GM18498 (cell line): ENCODE results near the gene GTF2IRD1.
"Not testable (repeated sequence)": the region's sequence is repeated elsewhere in the genome, so short reads cannot be mapped to it uniquely, and the experiment has no call there.

ENCODE experiments used
- ATAC-seq: cut with Tn5 transposase; IDR thresholded peaks from one replicate; pipeline ENCODE4 v1.9.1; 2021; ENCODE audit warnings: mild to moderate bottlenecking, moderate library complexity; ENCODE audit not compliant: unreplicated experiment

GTF2IRD1 gene

DNA sequence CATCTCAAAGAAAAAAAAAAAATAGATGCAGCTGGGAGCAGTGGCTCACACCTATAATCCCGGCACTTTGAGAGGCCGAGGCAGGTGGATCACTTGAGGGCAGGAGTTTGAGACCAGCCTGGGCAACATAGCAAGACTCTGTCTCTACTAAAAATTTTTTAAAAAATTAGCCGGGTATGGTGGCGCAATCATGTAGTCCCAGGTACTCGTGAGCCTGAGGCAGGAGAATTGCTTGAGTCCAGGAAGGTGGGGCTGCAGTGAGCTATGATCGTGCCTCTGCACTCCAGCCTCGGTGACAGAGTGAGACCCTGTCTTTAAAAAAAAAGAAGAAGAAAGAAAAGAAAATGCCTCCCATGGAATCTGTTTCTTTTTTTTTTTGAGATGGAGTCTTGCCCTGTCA is 31.9 kb downstream of the GTF2IRD1 start:
- no peak for ATAC-seq

DNA sequence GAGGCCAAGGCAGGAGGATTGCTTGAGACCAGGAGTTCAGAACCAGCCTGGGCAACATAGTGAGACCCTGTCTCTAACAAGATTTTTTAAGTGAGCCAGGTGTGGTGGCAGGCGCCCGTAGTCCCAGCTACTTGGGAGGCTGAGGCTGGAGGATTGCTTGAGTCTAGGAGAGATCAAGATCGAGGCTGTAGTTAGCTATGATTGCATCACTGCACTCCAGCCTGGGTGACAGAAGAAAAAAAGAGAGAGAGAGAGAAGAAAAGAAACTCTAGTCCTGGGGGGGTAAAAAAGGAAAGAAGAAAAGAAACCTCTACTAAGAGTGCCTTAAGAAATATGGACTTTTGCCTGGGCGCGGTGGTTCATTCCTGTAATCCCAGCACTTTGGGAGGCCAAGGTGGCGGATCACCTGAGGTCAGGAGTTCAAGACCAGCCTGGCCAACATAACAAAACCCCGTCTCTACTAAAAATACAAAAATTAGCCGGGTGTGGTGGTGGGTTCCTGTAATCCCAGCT is 34.9 kb downstream of the GTF2IRD1 start:
- ATAC-seq, result not testable (repeated sequence)

DNA sequence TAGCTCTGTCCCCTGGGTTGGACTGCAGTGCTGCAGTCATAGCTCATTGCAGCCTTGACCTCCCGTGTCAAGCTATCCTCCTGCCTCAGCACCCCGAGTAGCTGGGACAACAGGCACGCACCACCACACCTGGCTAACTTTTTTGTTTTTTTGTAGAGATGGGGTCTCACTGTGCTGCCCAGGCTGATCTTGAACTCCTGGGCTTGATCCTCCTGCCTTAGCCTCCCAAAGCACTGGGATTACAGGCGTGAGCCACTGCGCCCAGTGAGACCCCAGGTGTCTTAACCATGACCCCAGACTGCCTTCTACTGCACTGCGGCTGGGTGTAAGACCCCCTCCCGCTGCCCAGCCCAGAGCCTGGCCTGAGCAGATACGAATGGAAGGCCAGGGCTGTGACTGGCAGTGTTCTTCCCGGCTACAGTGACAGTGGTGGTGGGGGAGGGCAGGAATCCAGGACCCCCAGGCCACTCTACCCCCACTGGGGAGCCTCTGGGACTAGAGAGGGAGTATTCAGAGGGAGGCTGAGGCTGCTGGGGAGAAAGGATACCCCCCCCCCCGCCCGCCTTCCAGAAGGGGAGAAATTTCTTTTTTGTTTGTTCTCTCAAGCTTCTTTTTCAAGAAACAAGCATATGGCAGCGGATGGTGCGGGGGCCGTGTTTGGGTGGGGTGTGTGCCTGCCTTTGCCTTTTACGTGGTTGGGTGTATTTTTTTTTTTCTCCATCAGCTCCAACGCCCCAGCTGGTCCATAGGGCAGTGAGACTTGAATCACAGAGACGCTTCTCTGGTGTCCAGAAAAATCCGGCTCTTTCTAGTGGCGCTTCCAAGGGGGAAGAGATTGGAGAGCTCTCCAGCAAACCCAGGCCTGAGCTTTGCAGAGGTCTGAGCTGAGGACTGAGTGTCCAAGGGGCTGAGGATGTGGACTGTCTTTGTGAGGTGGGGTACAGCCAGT is 36.6 kb downstream of the GTF2IRD1 start:
- no peak for ATAC-seq

DNA sequence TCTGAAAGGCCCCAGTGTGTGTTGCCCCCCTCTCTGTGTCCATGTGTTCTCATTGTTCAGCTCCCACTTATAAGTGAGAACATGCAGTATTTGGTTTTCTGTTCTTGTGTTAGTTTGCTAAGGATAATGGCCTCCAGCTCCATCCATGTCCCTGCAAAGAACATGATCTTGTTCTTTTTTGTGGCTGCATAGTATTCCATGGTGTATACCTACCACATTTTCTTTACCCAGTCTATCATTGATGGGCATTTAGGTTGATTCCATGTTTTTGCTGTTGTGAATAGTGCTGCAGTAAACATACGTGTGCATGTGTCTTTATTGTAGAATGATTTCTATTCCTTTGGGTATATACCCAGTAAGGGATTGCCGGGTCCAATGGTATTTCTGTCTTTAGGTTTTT is 37.8 kb downstream of the GTF2IRD1 start:
- not testable (repeated sequence) for ATAC-seq

DNA sequence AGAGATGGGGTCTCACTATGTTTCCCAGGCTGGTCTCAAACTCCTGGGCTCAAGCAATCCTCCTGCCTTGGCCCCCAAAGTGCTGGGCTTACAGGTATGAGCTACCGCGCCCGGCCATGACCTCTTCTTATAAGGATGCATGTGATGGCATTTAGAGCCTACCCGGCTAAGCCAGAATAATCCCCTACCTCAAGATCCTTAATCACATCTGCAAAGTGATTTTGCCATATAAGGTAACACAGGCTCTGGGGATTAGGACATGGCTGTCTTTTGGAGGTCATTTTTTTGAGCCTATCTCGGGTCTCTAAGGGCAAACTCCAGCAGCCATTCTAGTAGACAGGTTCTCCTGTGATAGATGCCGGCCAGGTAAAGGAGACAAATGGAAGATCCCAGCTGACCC is 39.6 kb downstream of the GTF2IRD1 start:
- no peak for ATAC-seq

DNA sequence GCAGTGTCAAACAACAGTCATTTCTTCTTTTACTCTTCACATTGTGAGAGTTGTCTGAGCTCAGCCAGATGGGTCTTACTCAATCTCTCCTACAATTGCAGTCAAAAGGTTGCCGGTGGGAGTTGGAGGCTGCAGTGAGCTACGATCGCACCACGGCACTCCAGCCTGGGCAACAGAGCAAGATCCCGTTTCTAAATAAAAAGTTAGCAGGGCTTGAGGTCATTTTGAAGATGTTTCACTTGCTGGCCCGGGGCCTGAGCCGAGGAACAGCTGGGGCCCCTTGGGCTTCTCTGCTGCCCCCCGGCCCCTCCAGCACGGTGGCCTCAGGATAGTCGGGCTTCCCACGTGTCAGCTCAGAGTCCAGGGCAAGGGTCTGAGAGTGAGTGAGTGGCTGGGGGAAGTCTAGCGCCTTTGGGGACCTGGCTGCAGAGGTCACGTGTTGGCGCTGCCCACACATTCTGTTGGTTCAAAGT is 40.4 kb downstream of the GTF2IRD1 start:
- ATAC-seq, result no peak

DNA sequence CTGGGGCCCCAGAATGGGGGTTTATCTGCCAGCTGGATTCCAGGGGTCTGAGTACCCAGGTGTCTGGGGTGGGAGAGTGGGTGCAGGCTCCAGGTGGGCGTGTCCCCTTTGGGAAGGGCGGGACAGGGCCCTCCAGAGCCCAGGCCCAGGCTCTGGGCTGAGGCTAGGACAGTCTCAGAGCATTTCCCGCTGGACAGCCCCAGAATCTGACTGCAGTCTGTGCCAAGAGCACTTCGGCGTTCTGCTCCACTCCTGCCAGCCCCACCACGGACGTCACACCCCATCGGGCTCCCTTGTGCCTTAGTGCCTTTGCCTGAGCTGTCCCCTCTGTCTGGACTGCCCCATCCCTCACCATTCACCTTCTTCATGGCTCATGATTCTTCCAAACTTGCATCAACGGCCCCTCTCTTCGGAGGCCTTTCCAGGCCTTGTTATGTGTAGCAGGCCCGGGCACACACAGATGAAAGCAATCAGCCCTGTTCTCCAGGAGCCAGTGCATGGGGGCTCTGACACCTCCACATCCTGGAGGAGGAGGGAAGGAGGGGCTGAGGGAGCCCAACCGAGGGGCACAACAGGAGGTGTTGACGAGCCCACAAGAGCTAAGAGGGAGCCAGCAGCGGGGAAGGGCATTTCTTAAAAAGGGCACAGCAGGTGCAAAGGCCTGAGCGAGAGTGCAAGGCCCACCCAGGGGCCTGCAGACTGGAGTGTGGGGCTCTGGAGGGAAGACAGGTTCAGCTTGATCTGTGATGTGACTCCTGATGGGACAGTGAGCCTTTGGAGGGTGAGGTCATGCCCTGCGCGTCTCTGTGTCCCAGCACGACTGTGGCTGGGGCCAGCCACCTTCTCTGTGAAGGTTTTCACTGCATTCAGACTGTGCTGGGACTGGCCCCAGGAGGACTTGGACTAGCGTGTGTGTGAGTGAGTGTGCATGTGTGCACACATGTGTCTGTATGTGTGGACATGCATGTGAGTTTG is 41.7 kb downstream of the GTF2IRD1 start:
- ATAC-seq, result no peak

DNA sequence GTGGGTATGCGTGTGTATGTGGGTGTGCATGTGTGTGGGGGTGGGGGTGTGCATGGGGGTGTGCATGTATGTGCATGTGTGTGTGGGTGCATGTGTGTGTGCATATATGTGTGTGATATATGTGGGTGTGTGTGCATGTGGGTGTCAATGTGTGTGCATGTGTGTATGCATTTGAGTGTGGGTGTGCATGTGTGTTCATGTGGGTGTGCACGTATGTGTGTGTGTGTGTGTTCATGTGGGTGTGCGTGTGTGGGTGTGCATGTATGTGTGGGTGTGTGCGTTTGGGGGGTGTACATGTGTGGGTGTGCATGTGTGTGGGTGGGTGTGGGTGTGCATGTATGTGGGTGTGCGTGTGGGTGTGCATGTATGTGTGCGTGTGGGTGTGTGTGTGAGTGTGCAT is 42.6 kb downstream of the GTF2IRD1 start:
- ATAC-seq, result no peak

DNA sequence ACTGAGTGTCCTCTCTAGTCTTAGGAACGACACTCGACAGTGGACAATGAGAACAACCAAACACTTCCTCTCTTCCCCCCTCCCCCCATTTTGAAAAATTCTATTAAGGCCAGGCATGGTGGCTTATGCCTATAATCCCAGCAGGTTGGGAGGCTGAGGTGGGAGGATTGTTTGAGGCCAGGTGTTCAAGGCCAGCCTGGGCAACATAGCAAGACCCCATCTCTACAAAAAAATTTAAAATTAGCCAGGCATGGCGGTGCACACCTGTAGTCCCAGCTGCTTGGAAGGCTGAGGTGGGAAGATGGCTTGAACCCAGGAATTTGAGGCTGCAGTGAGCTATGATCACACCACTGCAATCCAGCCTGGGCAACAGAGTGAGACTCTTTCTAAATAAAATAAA is 43.1 kb downstream of the GTF2IRD1 start:
- ATAC-seq, result not testable (repeated sequence)

DNA sequence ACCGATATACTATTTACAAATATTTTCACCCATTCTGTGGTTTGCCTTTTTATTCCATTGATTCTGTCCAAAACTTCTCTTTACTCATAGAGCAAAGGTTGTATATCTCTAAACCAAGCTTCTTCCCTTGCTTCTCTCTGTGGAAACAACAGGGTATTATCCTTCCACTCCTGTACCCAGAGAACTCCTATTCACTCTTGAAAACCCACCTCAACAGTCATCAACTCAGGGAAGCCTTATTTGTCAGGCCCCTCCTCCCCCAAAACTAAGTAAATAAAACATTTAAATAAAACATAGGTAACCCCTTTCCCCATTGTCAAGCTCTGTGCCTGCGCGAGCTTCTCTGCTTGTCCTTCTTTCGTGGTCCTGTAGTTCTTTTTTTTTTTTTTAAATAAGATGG is 44.6 kb downstream of the GTF2IRD1 start:
- no peak for ATAC-seq

DNA sequence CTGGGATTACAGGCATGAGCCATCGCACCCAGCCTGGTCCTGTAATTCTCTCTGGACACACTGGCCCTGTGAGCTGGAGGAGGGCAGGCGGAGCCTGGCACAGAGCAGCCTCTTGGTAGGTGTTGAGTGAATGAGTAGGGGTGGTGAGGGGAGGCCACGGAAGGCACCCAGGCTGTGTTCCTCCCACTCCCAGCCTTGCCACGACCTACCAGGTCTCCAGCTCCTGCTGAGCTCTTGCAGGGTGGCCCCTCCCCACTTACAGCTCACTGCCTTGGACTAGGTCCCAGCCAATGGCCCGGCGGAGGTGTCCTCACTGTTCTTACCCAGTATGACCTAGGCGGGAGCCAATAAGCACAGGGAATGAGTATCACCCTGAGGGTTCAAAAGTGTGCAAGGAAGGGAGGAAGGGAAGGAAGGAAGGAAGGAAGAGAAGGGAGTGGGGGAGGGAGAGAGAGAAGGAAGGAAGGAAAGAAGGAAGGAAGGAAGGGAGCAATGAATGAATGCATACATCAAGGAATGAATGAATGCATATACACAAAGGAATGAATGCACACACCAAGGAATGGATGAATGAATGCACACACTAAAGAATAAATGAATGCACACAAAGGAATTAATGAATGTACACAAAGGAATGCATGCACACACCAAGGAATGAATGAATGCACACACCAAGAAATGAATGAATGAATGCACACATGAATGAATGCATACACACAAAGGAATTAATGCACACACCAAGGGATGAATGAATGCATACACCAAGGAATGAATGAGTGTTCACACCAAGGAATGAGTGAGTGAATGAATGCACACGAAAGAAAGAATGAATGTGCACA is 45.5 kb downstream of the GTF2IRD1 start:
- no peak for ATAC-seq

DNA sequence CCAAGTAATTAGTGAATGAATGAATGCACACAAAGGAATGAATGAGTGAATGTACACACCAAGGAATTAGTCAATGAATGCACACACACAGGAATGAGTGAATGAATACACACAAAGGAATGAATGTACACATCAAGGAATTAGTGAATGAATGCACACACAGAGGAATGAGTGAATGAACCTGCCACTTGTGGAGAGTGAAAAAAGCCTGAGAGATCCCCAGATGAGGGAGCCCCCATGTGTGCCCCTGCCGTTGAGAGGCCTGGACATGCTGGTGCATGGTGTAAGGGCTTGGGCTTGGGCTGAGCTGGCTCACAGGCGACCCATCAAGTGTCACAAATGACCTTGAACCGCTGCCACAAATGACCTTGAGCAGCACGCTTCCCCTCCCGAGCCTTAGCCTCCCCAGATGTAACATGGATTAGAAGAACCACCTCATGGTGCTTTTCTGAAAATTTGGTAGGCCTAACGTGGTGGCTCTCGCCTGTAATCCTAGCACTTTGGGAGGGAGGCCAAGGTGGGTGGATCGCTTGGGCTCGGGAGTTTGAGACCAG is 46.2 kb downstream of the GTF2IRD1 start:
- ATAC-seq, result no peak

DNA sequence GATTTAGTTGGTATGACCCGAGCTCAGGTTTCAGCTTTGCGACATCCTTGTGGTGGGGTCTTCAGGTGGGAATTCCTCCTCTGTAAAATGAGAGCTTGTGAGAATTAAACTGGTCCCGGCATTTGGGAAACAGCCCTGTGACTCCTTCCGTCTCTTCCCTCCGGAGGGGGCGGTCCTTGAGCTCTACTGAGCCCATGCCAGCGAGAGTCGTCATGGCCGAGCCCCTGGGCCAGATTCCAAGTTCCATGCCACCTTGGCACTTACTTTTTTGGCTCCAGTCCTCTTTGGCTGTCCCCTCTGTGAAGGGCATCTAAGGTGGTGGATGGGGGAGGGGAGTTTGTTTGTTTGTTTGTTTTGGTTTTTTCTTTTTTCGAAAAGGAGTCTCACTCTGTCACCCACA is 47.6 kb downstream of the GTF2IRD1 start:
- no peak for ATAC-seq

DNA sequence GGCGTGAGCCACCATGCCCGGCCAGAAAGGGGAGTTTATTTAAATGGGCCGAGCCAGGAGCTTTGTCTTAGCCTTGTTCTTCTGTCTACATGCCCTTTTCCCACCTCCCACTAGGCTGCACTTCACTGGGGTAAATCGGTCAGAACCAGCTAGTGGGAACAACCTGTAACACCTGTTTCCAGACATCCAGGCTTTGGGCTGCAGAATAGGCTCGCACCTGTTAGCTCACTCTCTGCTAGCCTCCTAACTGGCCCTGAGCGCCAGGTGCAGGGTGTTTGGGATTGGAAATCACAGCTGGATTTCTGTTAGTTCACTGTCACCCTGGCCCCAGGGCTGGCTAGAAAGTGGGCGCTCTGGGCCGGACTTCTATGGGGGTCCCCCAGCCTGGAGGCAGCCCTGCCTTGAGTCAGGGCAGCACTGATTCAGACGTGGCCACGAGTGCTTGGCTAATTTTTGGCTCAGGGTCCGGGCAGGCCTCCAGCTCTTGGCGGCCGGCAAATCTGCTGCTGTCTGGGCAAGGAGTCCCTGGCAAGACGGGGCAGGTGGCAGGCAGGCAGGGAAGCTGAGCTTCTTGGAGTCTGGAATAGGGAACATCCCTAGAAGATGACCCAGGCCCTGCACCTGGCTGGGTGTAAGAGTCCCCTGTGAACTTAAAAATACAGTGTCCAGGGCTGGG is 48.6 kb downstream of the GTF2IRD1 start:
- ATAC-seq, result no peak

DNA sequence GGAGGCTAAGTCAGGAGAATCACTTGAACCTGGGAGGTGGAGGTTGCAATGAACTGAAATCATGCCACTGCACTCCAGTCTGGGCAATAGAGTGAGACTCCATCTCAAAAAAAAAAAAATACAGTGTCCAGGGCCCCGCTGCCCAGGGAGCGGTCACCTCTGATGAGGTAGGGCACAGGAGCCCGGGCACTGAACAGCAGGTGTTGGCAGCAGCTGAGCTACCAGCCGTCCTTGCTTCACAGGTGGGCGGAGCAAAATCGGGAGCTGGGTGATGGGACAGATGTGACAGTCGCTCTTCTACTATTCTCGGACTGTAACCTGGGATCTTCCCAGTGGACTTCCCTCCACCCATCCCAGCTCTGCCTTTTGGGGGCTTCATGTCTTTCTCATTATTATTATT is 49.4 kb downstream of the GTF2IRD1 start:
- ATAC-seq, result no peak

DNA sequence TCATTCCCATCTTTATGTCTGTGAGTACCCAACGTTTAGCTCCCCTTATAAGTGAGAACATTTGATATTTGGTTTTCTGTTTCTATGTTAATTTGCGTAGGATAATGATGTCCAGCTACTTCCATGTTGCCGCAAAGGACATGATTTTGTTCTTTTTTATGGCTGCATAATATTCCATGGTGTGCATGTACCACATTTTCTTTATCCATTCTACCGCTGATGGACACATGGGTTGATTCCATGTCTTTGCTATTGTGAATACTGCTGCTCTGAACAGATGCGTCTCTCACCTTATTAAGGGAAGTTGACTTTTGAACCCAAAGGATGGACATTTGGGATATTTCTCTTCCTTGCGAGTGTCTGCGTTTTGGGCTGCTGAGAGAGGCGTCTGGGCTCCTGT is 50.2 kb downstream of the GTF2IRD1 start:
- ATAC-seq, result no peak

DNA sequence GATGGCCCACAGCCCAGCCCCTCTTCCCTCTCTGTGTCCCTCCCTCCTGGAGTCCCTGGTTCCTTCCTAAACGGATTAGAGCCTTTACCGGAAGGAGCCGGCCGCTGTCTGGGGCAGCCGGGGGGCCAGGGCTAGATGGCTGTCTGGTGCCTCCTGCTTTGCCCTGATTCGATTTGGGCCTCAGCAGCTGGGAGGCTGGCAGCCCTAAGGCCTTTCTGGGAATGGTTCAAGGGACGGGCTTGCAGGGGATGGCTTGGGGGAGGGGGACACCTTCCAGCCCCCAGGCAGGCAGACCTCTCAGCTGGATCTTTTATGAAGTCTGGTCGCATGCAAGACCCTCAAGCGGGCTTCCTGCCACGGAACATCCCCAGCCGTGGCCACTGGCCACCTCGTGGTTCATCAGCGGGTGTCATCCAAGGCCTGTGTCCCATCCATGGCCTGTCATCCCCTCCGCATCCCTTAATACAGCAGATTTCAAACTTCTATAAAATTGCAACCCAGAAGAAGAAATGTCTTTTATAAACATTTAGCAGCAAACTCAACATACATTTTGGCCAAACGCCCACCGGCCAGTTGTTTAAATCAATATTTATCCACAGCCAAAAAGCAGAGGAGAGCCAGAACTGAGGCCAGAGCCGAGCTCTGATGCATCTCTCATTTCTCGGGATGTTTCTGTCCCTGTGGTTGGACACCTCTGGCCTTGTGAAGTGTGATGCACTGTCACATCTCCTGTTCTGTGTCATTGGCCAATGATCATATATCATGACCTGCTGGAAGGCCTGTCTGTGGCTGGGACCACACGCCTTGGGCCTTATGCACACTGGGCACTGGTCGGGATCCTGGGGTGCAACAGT is 52.0 kb downstream of the GTF2IRD1 start:
- no peak for ATAC-seq

DNA sequence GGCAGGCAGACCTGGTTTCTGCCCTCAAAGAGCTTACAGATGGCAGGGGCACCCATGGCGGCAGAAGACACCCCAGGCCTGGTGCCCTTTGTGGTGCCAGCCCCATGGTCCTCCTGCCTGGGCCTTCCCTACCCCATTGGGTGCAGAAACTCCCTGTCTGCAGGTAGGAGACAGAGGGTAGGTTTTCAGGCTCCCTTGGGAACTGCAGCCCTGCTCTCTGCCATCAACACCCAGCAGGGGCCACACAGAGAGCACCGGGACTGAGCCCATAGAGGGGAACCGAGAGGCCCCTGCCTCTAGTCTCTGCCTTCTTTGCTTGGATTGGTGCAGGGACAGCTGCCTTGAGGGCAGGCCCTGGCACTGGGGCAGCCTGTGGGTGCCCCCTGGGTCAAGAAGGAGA is 52.6 kb downstream of the GTF2IRD1 start:
- ATAC-seq, result no peak
